ENCODE measurements around the gene GLS.
A peak's percentile ranks its signal among the peaks of the same experiment; 100 is the strongest.

GRCh38 chr2:190987116-190987515, 106.5 kb downstream of the GLS start:
- peak; percentile 51; the same call in 1 of the 2 replicates for TF ChIP-seq POLR2AphosphoS5 (IDR thresholded peaks at IDR 0.05; ENCODE audit: low read depth, low read length)
- peak; percentile 55 for TF ChIP-seq POLR2A (IDR thresholded peaks at IDR 0.05; ENCODE audit: low read depth, low read length)
- TF ChIP-seq TAF1 (IDR thresholded peaks at IDR 0.05; ENCODE audit: borderline replicate concordance, low read depth, low read length): no peak
